ENCODE measurements around the gene KIRREL3.

DNA sequence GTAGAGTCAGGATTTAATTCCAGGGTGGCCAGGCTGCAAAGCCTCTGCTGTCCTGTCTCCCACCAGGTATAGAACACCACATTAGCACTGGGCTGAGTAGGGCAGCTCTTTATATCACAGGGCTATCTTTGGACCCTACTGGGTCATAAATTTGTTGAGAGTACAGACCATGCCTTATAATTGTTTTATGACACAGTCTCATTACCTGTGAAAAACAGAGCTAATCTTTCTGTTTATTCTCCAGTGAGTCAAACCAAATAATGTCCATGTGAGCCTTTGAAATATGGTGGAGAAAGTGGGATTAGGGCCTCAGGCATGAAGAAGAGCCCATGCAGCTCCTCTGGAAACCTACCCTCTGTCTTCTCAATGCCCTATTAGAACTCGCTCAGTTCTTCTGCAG lies 49.6 kb upstream of the KIRREL3 start:
- TF ChIP-seq POLR2AphosphoS5 (IDR thresholded peaks at IDR 0.05; ENCODE audit: low read depth, low read length) (no peak), TAF1 (IDR thresholded peaks at IDR 0.05; ENCODE audit: low read depth, low read length) (no peak), POLR2A (IDR thresholded peaks at IDR 0.05; ENCODE audit: low read depth, low read length) (no peak), SPI1 (IDR thresholded peaks at IDR 0.05; ENCODE audit: low read depth, low read length) (no peak), PAX5 (IDR thresholded peaks at IDR 0.05; ENCODE audit: insufficient read depth, low read length, severe bottlenecking) (no peak)
